ENCODE results near the gene ZWILCH. TPM values are rescaled to one million over a fixed set of nuclear protein-coding genes. Genes with fewer than 3 reads are reported as not detected.

ZWILCH gene
- total and polyA plus RNA-seq, 2 experiments from 2014 or later = 20.7 to 31.5 TPM

DNA sequence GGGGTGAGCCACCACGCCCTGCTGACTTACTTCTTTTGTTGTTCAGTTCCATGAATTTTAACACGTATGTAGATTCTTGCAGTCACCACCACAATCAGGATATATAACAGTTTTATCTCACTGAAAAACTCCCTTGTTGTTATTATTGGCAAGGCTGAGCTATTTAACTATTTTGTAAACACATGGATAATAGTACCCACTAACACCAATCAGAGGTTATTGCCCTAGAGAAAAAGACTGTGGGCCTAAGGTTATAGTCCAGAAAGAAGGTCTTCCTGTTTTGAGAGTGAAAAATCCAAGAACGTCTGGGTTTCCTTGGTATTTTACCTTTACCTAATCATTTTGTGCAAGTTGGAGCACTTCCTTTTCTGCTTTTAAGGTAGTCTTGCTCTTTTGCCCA lies 9.5 kb downstream of the ZWILCH start:
- DNase-seq = no peak
- WGBS, 2 experiments (ENCODE audit: low coverage in 1 of 2, low lambda C conversion rate in 2 of 2, missing lambda C conversion rate in 2 of 2) = 97% methylated on average over 3 of the region's 3 CpGs
- Histone ChIP-seq H3K27ac (no peak overlapping the region), H3K36me3 (ENCODE audit: low read depth) (peaks cover 4% of the 10 kb centered on the region; the same call in 1 of the 2 replicates), H4K20me1 (ENCODE audit: insufficient read depth) (no peaks in the 10 kb centered on the region), H3K27me3 (replicated peaks; ENCODE audit: insufficient read depth) (no peaks in the 10 kb centered on the region), H2AFZ (no peak overlapping the region), H3K79me2 (ENCODE audit: insufficient read depth) (no peaks in the 10 kb centered on the region), H3K9me2 (ENCODE audit: insufficient read depth) (no peaks in the 10 kb centered on the region), H3K4me2 (ENCODE audit: unreplicated experiment) (no peak overlapping the region), H3K4me3 (no peak overlapping the region), H3K4me1 (ENCODE audit: insufficient read depth) (peaks cover 10% of the 10 kb centered on the region), H3F3A (ENCODE audit: insufficient read depth) (peaks cover 9% of the 10 kb centered on the region; the same call in 1 of the 2 replicates), H3K9ac (no peak overlapping the region), H3K9me3 (ENCODE audit: low read depth) (no peaks in the 10 kb centered on the region)
- TF ChIP-seq EZH2 (IDR thresholded peaks at IDR 0.05; ENCODE audit: insufficient read depth, poor library complexity, severe bottlenecking) (no peak), EZH2phosphoT487 (IDR thresholded peaks at IDR 0.05; ENCODE audit: insufficient read depth, low read depth) (no peak)
- in situ Hi-C loops (cut with MboI) = no loop called here

GRCh38 chr15:66515901-66516322 lies 10.8 kb downstream of the ZWILCH start:
- peaks cover 10% of the 10 kb centered on the region for H3K4me1 ChIP-seq (ENCODE audit: insufficient read depth)
- no peak overlapping the region for H3K4me2 ChIP-seq (ENCODE audit: unreplicated experiment)
- WGBS, 2 experiments (ENCODE audit: low coverage in 1 of 2, low lambda C conversion rate in 2 of 2, missing lambda C conversion rate in 2 of 2) = 96 to 100% methylated on average over 2 of the region's 2 CpGs
- H3K4me3 ChIP-seq = no peak overlapping the region
- no peaks in the 10 kb centered on the region for H3K79me2 ChIP-seq (ENCODE audit: insufficient read depth)
- H3K27ac ChIP-seq = no peak overlapping the region
- H2AFZ ChIP-seq = no peak overlapping the region
- peaks cover 4% of the 10 kb centered on the region; the same call in 1 of the 2 replicates for H3K36me3 ChIP-seq (ENCODE audit: low read depth)
- TF ChIP-seq EZH2 (IDR thresholded peaks at IDR 0.05; ENCODE audit: insufficient read depth, poor library complexity, severe bottlenecking) (no peak), EZH2phosphoT487 (IDR thresholded peaks at IDR 0.05; ENCODE audit: insufficient read depth, low read depth) (no peak)
- in situ Hi-C loops (cut with MboI) = no loop called here
- H3K27me3 ChIP-seq (replicated peaks; ENCODE audit: insufficient read depth) = no peaks in the 10 kb centered on the region
- H3K9ac ChIP-seq = no peak overlapping the region
- peak; percentile 40 for DNase-seq
- H3K9me3 ChIP-seq (ENCODE audit: low read depth) = no peaks in the 10 kb centered on the region
- H3K9me2 ChIP-seq (ENCODE audit: insufficient read depth) = no peaks in the 10 kb centered on the region
- H3F3A ChIP-seq (ENCODE audit: insufficient read depth) = peaks cover 9% of the 10 kb centered on the region; the same call in 1 of the 2 replicates
- no peaks in the 10 kb centered on the region for H4K20me1 ChIP-seq (ENCODE audit: insufficient read depth)

GRCh38 chr15:66523926-66524325 lies 18.8 kb downstream of the ZWILCH start:
- H3K9me3 ChIP-seq (ENCODE audit: low read depth) = no peaks in the 10 kb centered on the region
- no peak for TF ChIP-seq EZH2 (IDR thresholded peaks at IDR 0.05; ENCODE audit: insufficient read depth, poor library complexity, severe bottlenecking)
- no peak for TF ChIP-seq EZH2phosphoT487 (IDR thresholded peaks at IDR 0.05; ENCODE audit: insufficient read depth, low read depth)
- no peak overlapping the region for H3K4me2 ChIP-seq (ENCODE audit: unreplicated experiment)
- H3F3A ChIP-seq (ENCODE audit: insufficient read depth) = no peaks in the 10 kb centered on the region
- no peaks in the 10 kb centered on the region for H3K79me2 ChIP-seq (ENCODE audit: insufficient read depth)
- in situ Hi-C loops (cut with MboI) = no loop called here
- peaks cover 10% of the 10 kb centered on the region; the same call in 1 of the 2 replicates for H3K36me3 ChIP-seq (ENCODE audit: low read depth)
- no peak overlapping the region for H3K9ac ChIP-seq
- no peak overlapping the region for H3K4me3 ChIP-seq
- WGBS, 2 experiments (ENCODE audit: low coverage in 1 of 2, low lambda C conversion rate in 2 of 2, missing lambda C conversion rate in 2 of 2) = 96 to 98% methylated on average over 3 of the region's 3 CpGs
- H3K4me1 ChIP-seq (ENCODE audit: insufficient read depth) = no peaks in the 10 kb centered on the region
- H4K20me1 ChIP-seq (ENCODE audit: insufficient read depth) = no peaks in the 10 kb centered on the region
- no peaks in the 10 kb centered on the region for H3K27me3 ChIP-seq (replicated peaks; ENCODE audit: insufficient read depth)
- DNase-seq = no peak
- H3K27ac ChIP-seq = no peak overlapping the region
- no peaks in the 10 kb centered on the region for H3K9me2 ChIP-seq (ENCODE audit: insufficient read depth)
- no peak overlapping the region for H2AFZ ChIP-seq

DNA sequence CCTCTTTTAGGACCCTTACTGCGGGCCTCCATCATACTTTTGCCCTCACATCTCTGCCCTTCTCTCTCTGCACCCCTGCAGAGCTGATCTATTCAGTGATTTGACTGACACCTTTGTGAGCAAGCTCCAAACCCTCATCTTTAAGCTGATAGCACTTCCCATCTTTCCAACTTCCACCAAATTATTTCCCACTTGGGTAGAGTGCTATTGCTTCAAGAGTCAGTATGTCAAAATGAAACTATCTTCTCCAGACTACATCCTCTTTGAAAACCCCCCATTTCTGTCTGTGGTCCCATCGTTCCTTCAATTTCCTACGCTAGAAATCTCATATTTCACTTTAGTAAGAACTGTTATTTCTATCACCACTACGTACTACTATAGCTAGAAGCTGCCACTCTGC lies 19.7 kb downstream of the ZWILCH start:
- DNase-seq = no peak

More for the DNA sequence above, 19.7 kb downstream of the ZWILCH start:
- Histone ChIP-seq H3K9me3 (ENCODE audit: low read depth) (no peaks in the 10 kb centered on the region), H3F3A (ENCODE audit: insufficient read depth) (no peaks in the 10 kb centered on the region), H3K4me2 (ENCODE audit: unreplicated experiment) (no peak overlapping the region), H3K9ac (no peak overlapping the region), H3K27me3 (replicated peaks; ENCODE audit: insufficient read depth) (no peaks in the 10 kb centered on the region), H3K27ac (no peak overlapping the region), H3K79me2 (ENCODE audit: insufficient read depth) (no peaks in the 10 kb centered on the region), H3K4me3 (no peak overlapping the region), H3K9me2 (ENCODE audit: insufficient read depth) (no peaks in the 10 kb centered on the region), H3K36me3 (ENCODE audit: low read depth) (peaks cover 6% of the 10 kb centered on the region; the same call in 1 of the 2 replicates), H4K20me1 (ENCODE audit: insufficient read depth) (no peaks in the 10 kb centered on the region), H3K4me1 (ENCODE audit: insufficient read depth) (no peaks in the 10 kb centered on the region), H2AFZ (no peak overlapping the region)
- TF ChIP-seq EZH2phosphoT487 (IDR thresholded peaks at IDR 0.05; ENCODE audit: insufficient read depth, low read depth) (no peak), EZH2 (IDR thresholded peaks at IDR 0.05; ENCODE audit: insufficient read depth, poor library complexity, severe bottlenecking) (no peak)
- in situ Hi-C loops (cut with MboI) = no loop called here
- 81 to 83% methylated on average over 4 of the region's 4 CpGs for WGBS, 2 experiments (ENCODE audit: low coverage in 1 of 2, low lambda C conversion rate in 2 of 2, missing lambda C conversion rate in 2 of 2)
